OCI-LY7 (cell line): ENCODE measurements around the gene LIN37. TPM values are rescaled to one million over a fixed set of nuclear protein-coding genes. Genes with fewer than 3 reads are reported as not detected.

Source experiments
- Bru-seq: library from RNA; stranded (reverse); fragments of 400-500 nt; gene quantifications from one replicate; lab custom pipeline; 2021; lab: Mats Ljungman, UMichigan
- BruChase-seq, 2 experiments: library from RNA; stranded (reverse); fragments of 400-500 nt; gene quantifications; one replicate each; lab custom pipeline; 2021; lab: Mats Ljungman, UMichigan
- BruUV-seq: library from RNA; stranded (reverse); fragments of 400-500 nt; replicated peaks from 2 replicates; lab custom pipeline; 2021; lab: Mats Ljungman, UMichigan
- CTCF ChIA-PET: fragments of 300-600 bp; sonication (Branson Sonifier 250); formaldehyde crosslinking; loops from one replicate; lab custom pipeline; 2022; ENCODE audit warnings: antibody characterized with exemption; ENCODE audit not compliant: unreplicated experiment; lab: Charles Lee
- POLR2A ChIA-PET: fragments of 300-600 bp; sonication (Branson Sonifier 250); formaldehyde crosslinking; loops from one replicate; lab custom pipeline; 2022; ENCODE audit warnings: antibody characterized with exemption; lab: Charles Lee
- DNase-seq: peaks from one replicate; pipeline ENCODE4 v3.0.0-alpha.2; 2015; ENCODE audit warnings: low spot score
- H2AFZ ChIP-seq: fragments of 200-600 bp; sonication (generic), shearing (Covaris generic); 2 replicates; pipeline ENCODE4 v1.6.1; 2014; ENCODE audit warnings: mild to moderate bottlenecking, antibody characterized with exemption, low read length, moderate library complexity
- H3K27ac ChIP-seq: fragments of 200-600 bp; sonication (generic); 2 replicates; pipeline ENCODE4 v1.5.1; 2014; ENCODE audit warnings: mixed run types, low read depth, mild to moderate bottlenecking, moderate library complexity, low read length, inconsistent platforms; ENCODE audit not compliant: poor library complexity, severe bottlenecking
- H3K36me3 ChIP-seq: fragments of 200-600 bp; sonication (generic); 2 replicates; pipeline ENCODE4 v1.6.1; 2014; ENCODE audit warnings: mild to moderate bottlenecking, antibody characterized with exemption, low read length, moderate library complexity, mixed read lengths; ENCODE audit not compliant: insufficient read depth
- H3K4me1 ChIP-seq: fragments of 200-600 bp; sonication (generic); 2 replicates; pipeline ENCODE4 v1.5.1; 2014; ENCODE audit warnings: mild to moderate bottlenecking, low read length; ENCODE audit not compliant: insufficient read depth, poor library complexity, severe bottlenecking
- H3K4me2 ChIP-seq: fragments of 200-600 bp; sonication (generic); 2 replicates; pipeline ENCODE4 v1.6.1; 2014; ENCODE audit warnings: mild to moderate bottlenecking, low read length
- H3K4me3 ChIP-seq: fragments of 200-600 bp; sonication (generic); 2 replicates; pipeline ENCODE4 v1.5.1; 2014; ENCODE audit warnings: mild to moderate bottlenecking, low read depth, low read length; ENCODE audit not compliant: poor library complexity, severe bottlenecking
- H3K79me2 ChIP-seq: fragments of 200-600 bp; sonication (generic); 2 replicates; pipeline ENCODE4 v1.6.1; 2016; ENCODE audit warnings: low read depth, mild to moderate bottlenecking, low read length, moderate library complexity, mixed read lengths; ENCODE audit not compliant: insufficient read depth
- H3K9me2 ChIP-seq: fragments of 200-600 bp; sonication (generic); 2 replicates; pipeline ENCODE4 v1.6.1; 2016; ENCODE audit warnings: mild to moderate bottlenecking, low read length, mixed read lengths; ENCODE audit not compliant: insufficient read depth
- H3K9me3 ChIP-seq: fragments of 200-600 bp; sonication (generic); 2 replicates; pipeline ENCODE4 v1.6.1; 2014; ENCODE audit warnings: mild to moderate bottlenecking, mixed run types, low read length, mixed read lengths
- H4K20me1 ChIP-seq: fragments of 200-600 bp; sonication (generic); 2 replicates; pipeline ENCODE4 v1.6.1; 2014; ENCODE audit warnings: mild to moderate bottlenecking, antibody characterized with exemption, low read length, moderate library complexity, mixed read lengths; ENCODE audit not compliant: insufficient read depth
- CTCF ChIP-seq: fragments of 200-600 bp; sonication (generic); conservative IDR thresholded peaks from 2 replicates; pipeline ENCODE4 v1.5.1; 2014; ENCODE audit warnings: mild to moderate bottlenecking, antibody characterized with exemption, low read length, moderate library complexity, mixed read lengths
- EZH2phosphoT487 ChIP-seq: fragments of 200-600 bp; sonication (generic); IDR thresholded peaks from 2 replicates; pipeline ENCODE4 v1.6.1; 2018; ENCODE audit warnings: low read depth, borderline replicate concordance, mild to moderate bottlenecking, mixed run types, antibody characterized with exemption, low read length, moderate library complexity, mixed read lengths
- intact Hi-C: fragments of 100-400 bp; cut with micrococcal nuclease; formaldehyde crosslinking; loops from one replicate; pipeline ENCODE4 v1.10.0; 2022; ENCODE audit not compliant: unreplicated experiment
- long read RNA-seq: library from polyadenylated mRNA; stranded (forward); transcript quantifications from one replicate; pipeline ENCODE4 v2.0.0, GENCODE V29; 2022
- total RNA-seq, 2 experiments: library from RNA; depleted of rRNA in 1 of 2; stranded (reverse); fragments of >200 nt in 1 of 2; shearing (Covaris generic) in 1 of 2; gene quantifications; 2 replicates each; pipeline ENCODE4 v1.2.3, GENCODE V29; 2014 to 2022

LIN37 gene
- total RNA-seq (2014; rRNA removed; shearing (Covaris generic)) (6.0 and 11.6 TPM in 2 replicates), total RNA-seq (2022) (11.7 and 20.0 TPM in 2 replicates), Bru-seq, nascent RNA (percentile 49 among the genes with signal in this experiment), BruChase-seq, experiment 1, labeled RNA remaining after a 6-hour chase (percentile 57 among the genes with signal in this experiment), BruChase-seq, experiment 2, labeled RNA remaining after a 2-hour chase (percentile 45 among the genes with signal in this experiment)
- long read RNA-seq, transcript LIN37-201 (9 exons, 1,150 nt) = major isoform, 6 of 19 reads
- long read RNA-seq, partial matches to known transcripts = 1 of 19 reads
- long read RNA-seq, other reads (novel, unspliced or antisense) = 12 of 19 reads

DNA sequence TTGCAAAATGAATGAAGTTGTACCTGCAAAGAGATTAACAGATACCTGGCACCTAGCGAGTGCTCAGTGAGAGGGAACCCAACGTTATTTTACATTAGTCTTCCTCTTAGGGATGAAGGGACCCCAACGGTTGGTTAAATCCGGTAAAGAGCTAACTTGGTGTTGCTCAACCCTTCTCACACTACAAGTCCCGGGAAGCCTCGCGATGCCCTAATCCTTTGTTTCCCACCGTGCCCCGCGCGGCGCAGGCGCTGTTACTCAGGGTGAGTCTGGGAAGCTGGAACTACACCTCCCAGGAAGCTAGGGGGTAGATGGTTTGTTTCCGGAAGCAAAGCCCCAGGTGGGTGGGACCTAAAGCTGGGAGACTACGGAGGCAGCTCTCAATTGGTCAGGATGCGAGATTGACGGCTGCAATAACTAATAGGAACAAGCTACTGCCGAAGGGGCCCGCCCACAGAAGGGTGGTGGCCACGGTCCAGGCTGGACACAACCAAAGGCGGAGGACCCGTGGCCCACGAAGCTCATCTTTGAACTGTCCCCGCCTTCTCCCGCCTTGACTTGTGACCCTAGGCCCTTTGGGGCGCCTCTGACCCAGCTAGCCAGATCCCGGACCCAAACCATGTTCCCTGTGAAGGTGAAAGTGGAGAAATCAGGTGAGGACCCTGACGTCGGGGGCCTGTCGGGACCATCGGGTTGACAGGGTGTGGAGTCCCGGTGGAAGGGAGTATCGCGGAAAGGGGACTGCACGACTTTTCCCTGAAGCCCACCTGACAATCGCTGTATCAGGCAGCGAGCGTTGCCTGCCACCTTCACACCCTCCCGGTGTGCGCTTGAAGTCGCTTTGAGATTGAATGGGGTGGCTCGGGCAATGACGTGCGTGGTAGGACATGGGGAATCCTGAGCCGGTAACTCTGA is at the start of gene LIN37:
Gene LIN37, plus strand, starts transcription at position 471 of the 915 bp plus-strand sequence. Its CDS starts 149 bp downstream, at position 620.
- Histone ChIP-seq H3K36me3 (no peaks in the 10 kb centered on the region; the same call in 1 of the 2 replicates), H3K4me2 (peak within 1 kb of the TSS; percentile 86), H2AFZ (peak within 1 kb of the TSS; percentile 83; the same call in 1 of the 2 replicates), H3K27ac (peak within 1 kb of the TSS; percentile 37), H3K9me2 (no peaks in the 10 kb centered on the region), H3K9me3 (no peaks in the 10 kb centered on the region), H3K4me3 (peak within 1 kb of the TSS; percentile 78), H3K79me2 (peaks cover 14% of the 10 kb centered on the region; the same call in 1 of the 2 replicates), H3K4me1 (peaks cover 36% of the 10 kb centered on the region), H4K20me1 (no peaks in the 10 kb centered on the region)
- CTCF ChIA-PET = interaction anchor here (0.5 kb wide), 1 partner anchor 482 kb away, joined by 8 read pairs; no protein-coding TSS in a partner anchor
- intact Hi-C loops = loop anchor here (1.0 to 10.0 kb wide), 3 partner anchors 9 to 1314 kb away; partner anchors contain the start of genes ARHGAP33 and HSPB6
- peak; percentile 99 for DNase-seq
- POLR2A ChIA-PET = interaction anchor here (0.6 to 1.6 kb wide), 7 partner anchors 23 to 305 kb away, joined by 3 to 6 read pairs (median 4); partner anchors contain the start of genes ALKBH6 and COX6B1
- no TSS peak for BruUV-seq
- no peak for TF ChIP-seq CTCF
- no peak for TF ChIP-seq EZH2phosphoT487

DNA sequence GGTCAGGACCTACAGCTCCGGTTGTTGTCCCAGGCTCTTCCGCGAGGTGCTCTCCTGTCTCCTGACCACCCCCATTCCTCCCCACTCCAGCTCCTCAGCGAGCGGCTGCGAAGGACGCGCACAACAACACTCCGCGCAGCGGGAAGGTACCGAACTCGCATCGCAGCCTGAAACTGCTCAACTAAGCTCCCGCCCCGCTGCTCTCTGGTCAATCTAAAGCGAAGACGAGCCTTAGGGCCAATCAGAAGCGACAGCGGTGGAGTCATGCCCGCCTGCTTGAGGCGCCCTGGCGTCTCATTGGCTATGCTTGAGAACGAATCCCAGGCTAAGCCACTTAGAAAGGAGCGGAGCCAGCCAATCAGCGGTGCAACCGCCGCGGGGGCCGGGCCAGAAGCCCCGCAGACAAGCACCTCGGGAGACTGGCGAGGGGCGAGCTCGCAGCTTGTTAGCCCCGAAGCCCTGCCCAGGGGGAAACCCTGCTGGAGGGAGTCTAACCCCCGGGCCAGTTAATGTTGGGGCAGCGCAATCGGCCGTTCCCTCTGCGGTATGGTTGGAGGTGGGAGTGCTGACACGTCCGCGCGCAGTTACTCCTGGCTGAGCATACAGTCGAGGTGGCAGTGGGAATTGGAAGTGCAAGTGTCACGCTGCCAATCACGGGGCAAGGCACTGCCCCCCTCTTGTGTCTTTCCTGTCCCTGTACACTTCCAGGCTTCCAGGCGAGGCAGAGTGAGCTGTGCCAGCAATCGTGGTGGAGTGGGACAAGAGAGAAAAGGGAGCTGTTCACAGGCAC is 46.0 kb upstream of the LIN37 start:
- Histone ChIP-seq H3K4me3 (peak overlapping the region; percentile 67), H3K4me1 (peaks cover 15% of the 10 kb centered on the region), H3K9me2 (no peaks in the 10 kb centered on the region), H3K4me2 (peak overlapping the region; percentile 81), H2AFZ (peak overlapping the region; percentile 85), H3K36me3 (no peaks in the 10 kb centered on the region), H3K27ac (no peak overlapping the region), H4K20me1 (no peaks in the 10 kb centered on the region), H3K9me3 (no peaks in the 10 kb centered on the region), H3K79me2 (no peaks in the 10 kb centered on the region)
- CTCF ChIA-PET = interaction anchor here (0.5 kb wide), 1 partner anchor 105 kb away, joined by 5 read pairs; no protein-coding TSS in a partner anchor
- DNase-seq = peak; percentile 99
- intact Hi-C loops = no loop called here
- TF ChIP-seq EZH2phosphoT487 (no peak), CTCF (no peak)
- BruUV-seq = no TSS peak
- POLR2A ChIA-PET = interaction anchor here (0.6 to 1.9 kb wide), 7 partner anchors 9 to 117 kb away, joined by 3 to 10 read pairs (median 4); partner anchors contain the start of genes COX6B1 and LIN37
